ENCODE data around the gene TRIM56. TPM values are rescaled to one million over a fixed set of nuclear protein-coding genes. Genes with fewer than 3 reads are reported as not detected.
"Not testable (repeated sequence)": the region's sequence is repeated elsewhere in the genome, so short reads cannot be mapped to it uniquely, and the experiment has no call there.

Gene TRIM56
- total RNA-seq, 1 experiment from 2014 or later = 44.5 TPM

GRCh38 chr7:101088069-101088425, 2.8 kb downstream of the TRIM56 start:
- Mint-ChIP-seq H3K4me1 (ENCODE audit: low read depth, unreplicated experiment) (peaks cover 11% of the 10 kb centered on the region), H3K4me3 (ENCODE audit: low read depth, unreplicated experiment) (no peak overlapping the region), H3K9me3 (ENCODE audit: low read depth, unreplicated experiment) (no peaks in the 10 kb centered on the region), H3K27me3 (ENCODE audit: unreplicated experiment) (no peaks in the 10 kb centered on the region), H3K27ac (ENCODE audit: unreplicated experiment) (no peak overlapping the region), H3K36me3 (ENCODE audit: insufficient read depth, unreplicated experiment) (peaks cover 57% of the 10 kb centered on the region)
- intact Hi-C loops (cut with micrococcal nuclease; ENCODE audit: unreplicated experiment) = no loop called here
- CTCF ChIA-PET = no interaction called here
- no peak for TF ChIP-seq CTCF (IDR thresholded peaks at IDR 0.05; ENCODE audit: unreplicated experiment)
- no peak for DNase-seq
- BruUV-seq (replicated peaks) = no TSS peak

GRCh38 chr7:101088858-101089529, 3.7 kb downstream of the TRIM56 start:
- TF ChIP-seq CTCF (IDR thresholded peaks at IDR 0.05; ENCODE audit: unreplicated experiment) = no peak
- H3K27ac Mint-ChIP-seq (ENCODE audit: unreplicated experiment) = no peak overlapping the region
- H3K4me1 Mint-ChIP-seq (ENCODE audit: low read depth, unreplicated experiment) = peaks cover 11% of the 10 kb centered on the region
- H3K4me3 Mint-ChIP-seq (ENCODE audit: low read depth, unreplicated experiment) = no peak overlapping the region
- no TSS peak for BruUV-seq (replicated peaks)
- no peaks in the 10 kb centered on the region for H3K27me3 Mint-ChIP-seq (ENCODE audit: unreplicated experiment)
- intact Hi-C loops (cut with micrococcal nuclease; ENCODE audit: unreplicated experiment) = no loop called here
- DNase-seq = no peak
- CTCF ChIA-PET = no interaction called here
- H3K9me3 Mint-ChIP-seq (ENCODE audit: low read depth, unreplicated experiment) = no peaks in the 10 kb centered on the region
- H3K36me3 Mint-ChIP-seq (ENCODE audit: insufficient read depth, unreplicated experiment) = peaks cover 61% of the 10 kb centered on the region

GRCh38 chr7:101089876-101090275, 4.6 kb downstream of the TRIM56 start:
- no peak for TF ChIP-seq CTCF (IDR thresholded peaks at IDR 0.05; ENCODE audit: unreplicated experiment)
- Mint-ChIP-seq H3K4me3 (ENCODE audit: low read depth, unreplicated experiment) (no peak overlapping the region), H3K4me1 (ENCODE audit: low read depth, unreplicated experiment) (peaks cover 4% of the 10 kb centered on the region), H3K36me3 (ENCODE audit: insufficient read depth, unreplicated experiment) (peaks cover 65% of the 10 kb centered on the region), H3K9me3 (ENCODE audit: low read depth, unreplicated experiment) (no peaks in the 10 kb centered on the region), H3K27me3 (ENCODE audit: unreplicated experiment) (no peaks in the 10 kb centered on the region), H3K27ac (ENCODE audit: unreplicated experiment) (no peak overlapping the region)
- CTCF ChIA-PET = no interaction called here
- intact Hi-C loops (cut with micrococcal nuclease; ENCODE audit: unreplicated experiment) = no loop called here
- BruUV-seq (replicated peaks) = no TSS peak
- DNase-seq = no peak

- H3K4me3 Mint-ChIP-seq (ENCODE audit: low read depth, unreplicated experiment); BruUV-seq (replicated peaks); intact Hi-C loops (cut with micrococcal nuclease; ENCODE audit: unreplicated experiment); H3K4me1 Mint-ChIP-seq (ENCODE audit: low read depth, unreplicated experiment); H3K27ac Mint-ChIP-seq (ENCODE audit: unreplicated experiment); DNase-seq; H3K9me3 Mint-ChIP-seq (ENCODE audit: low read depth, unreplicated experiment); CTCF ChIA-PET; H3K27me3 Mint-ChIP-seq (ENCODE audit: unreplicated experiment): not testable (repeated sequence)
- H3K36me3 Mint-ChIP-seq (ENCODE audit: insufficient read depth, unreplicated experiment) = peaks cover 70% of the 10 kb centered on the region
These were observed 7.1 kb downstream of the TRIM56 start for GRCh38 chr7:101092266-101092905.

GRCh38 chr7:101093906-101094305, 8.6 kb downstream of the TRIM56 start:
- no peak overlapping the region for H3K27ac Mint-ChIP-seq (ENCODE audit: unreplicated experiment)
- no peaks in the 10 kb centered on the region for H3K27me3 Mint-ChIP-seq (ENCODE audit: unreplicated experiment)
- H3K4me3 Mint-ChIP-seq (ENCODE audit: low read depth, unreplicated experiment) = no peak overlapping the region
- TF ChIP-seq CTCF (IDR thresholded peaks at IDR 0.05; ENCODE audit: unreplicated experiment) = no peak
- H3K36me3 Mint-ChIP-seq (ENCODE audit: insufficient read depth, unreplicated experiment) = peaks cover 56% of the 10 kb centered on the region
- CTCF ChIA-PET = no interaction called here
- H3K9me3 Mint-ChIP-seq (ENCODE audit: low read depth, unreplicated experiment) = no peaks in the 10 kb centered on the region
- intact Hi-C loops (cut with micrococcal nuclease; ENCODE audit: unreplicated experiment) = no loop called here
- BruUV-seq (replicated peaks) = TSS peak; percentile 5
- no peaks in the 10 kb centered on the region for H3K4me1 Mint-ChIP-seq (ENCODE audit: low read depth, unreplicated experiment)
- DNase-seq = no peak
